A549 treated with CpdA at 1 μM for 4 hours (cell line): Measurements from ENCODE around the gene RAD9B. TPM values are rescaled to one million over a fixed set of nuclear protein-coding genes. Genes with fewer than 3 reads are reported as not detected.

ENCODE experiments used
- total RNA-seq: library from RNA; stranded (reverse); fragments of 200-300 nt; extraction: Qiagen RNA extraction; gene quantifications from 5 replicates; pipeline ENCODE4 v1.2.3, GENCODE V29; 2022; ENCODE audit warnings: low read depth

Gene RAD9B
- 0.20 to 0.53 TPM (median 0.27 TPM) in 4 of 5 replicates, not detected in the other for total RNA-seq

GRCh38 chr12:110501752-110502738 lies at the start of gene RAD9B, which contains the start of gene VPS29:
Gene RAD9B, plus strand, starts transcription at chr12:110502331. Its CDS starts 7 bp downstream, at chr12:110502338.
Gene VPS29, minus strand, starts transcription at chr12:110502111. Its CDS starts 60 bp downstream, at chr12:110502051.

GRCh38 chr12:110468214-110469048 lies 33.7 kb upstream of the RAD9B start, which contains the start of the genes FAM216A and GPN3:
Gene FAM216A, plus strand, starts transcription at chr12:110468845. Its CDS starts 31 bp downstream, at chr12:110468876.
Gene GPN3, minus strand, starts transcription at chr12:110468257. Its CDS starts 54 bp downstream, at chr12:110468203.

Other genes with a start within 250 kb of the RAD9B start
- gene ATP2A2, start 221.1 kb upstream of the RAD9B start, total RNA-seq: 297 to 367 TPM (median 349 TPM) in 5 replicates
- 55.0 to 63.9 TPM (median 57.1 TPM) in 5 replicates for gene ANAPC7, start 98.6 kb upstream of the RAD9B start, total RNA-seq
- 442 to 835 TPM (median 448 TPM) in 5 replicates for gene ARPC3, start 52.0 kb upstream of the RAD9B start, total RNA-seq
- 30.4 to 38.0 TPM (median 33.6 TPM) in 5 replicates for gene GPN3, start 34.1 kb upstream of the RAD9B start, total RNA-seq
- gene FAM216A, start 33.5 kb upstream of the RAD9B start, total RNA-seq: 17.6 to 20.7 TPM (median 20.2 TPM) in 5 replicates
- 137 to 162 TPM (median 151 TPM) in 5 replicates for gene VPS29, start 220 bp upstream of the RAD9B start, total RNA-seq
- gene PPTC7, start 81.0 kb downstream of the RAD9B start, total RNA-seq: 17.5 to 20.1 TPM (median 18.5 TPM) in 5 replicates
- gene TCTN1, start 111.8 kb downstream of the RAD9B start, total RNA-seq: 28.1 to 32.8 TPM (median 30.8 TPM) in 5 replicates
- 0.17 to 0.93 TPM (median 0.63 TPM) in 5 replicates for gene HVCN1, start 186.8 kb downstream of the RAD9B start, total RNA-seq
- 134 to 149 TPM (median 142 TPM) in 5 replicates for gene PPP1CC, start 240.6 kb downstream of the RAD9B start, total RNA-seq